Measurements from ENCODE around the gene TRIO.

DNA sequence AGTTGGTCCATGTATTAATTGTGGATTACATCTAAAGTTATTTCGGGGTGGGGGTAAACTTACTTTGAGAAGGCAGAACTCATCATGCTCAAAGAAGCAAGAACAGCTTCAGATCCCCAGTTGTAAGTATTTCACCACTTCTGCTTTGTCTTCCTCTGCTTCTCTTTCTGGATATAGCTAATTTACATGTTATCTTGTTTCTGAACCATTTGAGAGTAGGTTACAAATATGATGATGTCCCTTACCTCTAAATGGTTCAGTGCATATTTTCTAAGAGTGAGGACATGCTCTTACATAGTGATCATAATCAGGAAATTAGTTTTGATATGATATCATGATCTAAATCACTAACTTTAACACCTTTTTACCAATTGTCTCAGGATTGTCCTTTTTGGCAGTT, 11.9 kb downstream of the TRIO start:
- TF ChIP-seq, protein P1, sequence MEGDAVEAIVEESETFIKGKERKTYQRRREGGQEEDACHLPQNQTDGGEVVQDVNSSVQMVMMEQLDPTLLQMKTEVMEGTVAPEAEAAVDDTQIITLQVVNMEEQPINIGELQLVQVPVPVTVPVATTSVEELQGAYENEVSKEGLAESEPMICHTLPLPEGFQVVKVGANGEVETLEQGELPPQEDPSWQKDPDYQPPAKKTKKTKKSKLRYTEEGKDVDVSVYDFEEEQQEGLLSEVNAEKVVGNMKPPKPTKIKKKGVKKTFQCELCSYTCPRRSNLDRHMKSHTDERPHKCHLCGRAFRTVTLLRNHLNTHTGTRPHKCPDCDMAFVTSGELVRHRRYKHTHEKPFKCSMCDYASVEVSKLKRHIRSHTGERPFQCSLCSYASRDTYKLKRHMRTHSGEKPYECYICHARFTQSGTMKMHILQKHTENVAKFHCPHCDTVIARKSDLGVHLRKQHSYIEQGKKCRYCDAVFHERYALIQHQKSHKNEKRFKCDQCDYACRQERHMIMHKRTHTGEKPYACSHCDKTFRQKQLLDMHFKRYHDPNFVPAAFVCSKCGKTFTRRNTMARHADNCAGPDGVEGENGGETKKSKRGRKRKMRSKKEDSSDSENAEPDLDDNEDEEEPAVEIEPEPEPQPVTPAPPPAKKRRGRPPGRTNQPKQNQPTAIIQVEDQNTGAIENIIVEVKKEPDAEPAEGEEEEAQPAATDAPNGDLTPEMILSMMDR (IDR thresholded peaks at IDR 0.05 in 2 of 3, conservative IDR thresholded peaks at IDR 0.05 in 1 of 3; ENCODE audit: control insufficient read depth in 2 of 3, extremely low read depth in 1 of 3, insufficient read depth in 1 of 3, low read depth in 3 of 3, low read length in 3 of 3) = no peak
- TF ChIP-seq POLR2A (IDR thresholded peaks at IDR 0.05; ENCODE audit: low read depth, low read length) = no peak
- TF ChIP-seq EZH2 (IDR thresholded peaks at IDR 0.05; ENCODE audit: borderline replicate concordance, control insufficient read depth, low read depth, low read length) = no peak
- TF ChIP-seq CUX1 (IDR thresholded peaks at IDR 0.05; ENCODE audit: insufficient replicate concordance, low read depth, low read length) = no peak
- TF ChIP-seq USF2 (IDR thresholded peaks at IDR 0.05; ENCODE audit: borderline replicate concordance, low read depth, low read length) = no peak
- TF ChIP-seq RAD51 (IDR thresholded peaks at IDR 0.05) = no peak
- TF ChIP-seq, protein P2, sequence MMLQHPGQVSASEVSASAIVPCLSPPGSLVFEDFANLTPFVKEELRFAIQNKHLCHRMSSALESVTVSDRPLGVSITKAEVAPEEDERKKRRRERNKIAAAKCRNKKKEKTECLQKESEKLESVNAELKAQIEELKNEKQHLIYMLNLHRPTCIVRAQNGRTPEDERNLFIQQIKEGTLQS (IDR thresholded peaks at IDR 0.05; ENCODE audit: borderline replicate concordance, extremely low read depth, low read depth, low read length) = no peak
- TF ChIP-seq HCFC1 (IDR thresholded peaks at IDR 0.05; ENCODE audit: low read length) = no peak
- no peak for TF ChIP-seq NBN (IDR thresholded peaks at IDR 0.05)
- no peak for TF ChIP-seq EGR1 (IDR thresholded peaks at IDR 0.05; ENCODE audit: borderline replicate concordance in 1 of 2, low read depth in 2 of 2, low read length in 2 of 2)
- no peak for TF ChIP-seq TCF12 (IDR thresholded peaks at IDR 0.05; ENCODE audit: low read depth, low read length)
- no peak for TF ChIP-seq MXI1 (IDR thresholded peaks at IDR 0.05; ENCODE audit: low read depth, low read length)
